GM19099 (cell line): Measurements from ENCODE around the gene ATXN8OS.

ENCODE experiments used
- POLR2A ChIP-seq: IDR thresholded peaks from 3 replicates; pipeline ENCODE4 v1.6.1; 2011; ENCODE audit warnings: low read depth; ENCODE audit not compliant: insufficient read length; ENCODE audit errors: extremely low read depth

Gene ATXN8OS

GRCh38 chr13:70172946-70173597, 65.4 kb downstream of the ATXN8OS start:
- no peak for TF ChIP-seq POLR2A

- TF ChIP-seq POLR2A, result no peak
Observed at GRCh38 chr13:70173598-70173959, 66.0 kb downstream of the ATXN8OS start.

GRCh38 chr13:70178346-70178745, 70.7 kb downstream of the ATXN8OS start:
- TF ChIP-seq POLR2A, result no peak
